PC-3 (cell line): ENCODE results near the gene SRRD. TPM values are rescaled to one million over a fixed set of nuclear protein-coding genes. Genes with fewer than 3 reads are reported as not detected.

Source experiments
- total RNA-seq: library from RNA; depleted of rRNA; stranded (reverse); fragments of >200 nt; gene quantifications from 2 replicates; pipeline ENCODE4 v1.2.3, GENCODE V29; 2014; rRNA removed

The SRRD gene
- total RNA-seq, 1 experiment from 2014 or later = 17.6 TPM

Other genes with a start within 250 kb of the SRRD start
- 2.1 and 2.4 TPM in 2 replicates for gene ASPHD2, start 54.6 kb upstream of the SRRD start, total RNA-seq
- 15.9 and 19.9 TPM in 2 replicates for gene HPS4, start 94 bp upstream of the SRRD start, total RNA-seq
- gene TFIP11, start 28.6 kb downstream of the SRRD start, total RNA-seq = 22.4 and 33.5 TPM in 2 replicates
- gene TPST2, start 106.3 kb downstream of the SRRD start, total RNA-seq = 7.9 and 8.1 TPM in 2 replicates
- not detected in 2 replicates for gene CRYBB1, start 134.2 kb downstream of the SRRD start, total RNA-seq
- gene CRYBA4, start 138.1 kb downstream of the SRRD start, total RNA-seq = not detected in 2 replicates
- gene MIAT, start 173.7 kb downstream of the SRRD start, total RNA-seq = 0.15 and 0.23 TPM in 2 replicates